GM21526 (cell line): ENCODE results near the gene SERF2.
"Not testable (repeated sequence)": the region's sequence is repeated elsewhere in the genome, so short reads cannot be mapped to it uniquely, and the experiment has no call there.

Experiments
- ATAC-seq: cut with Tn5 transposase; IDR thresholded peaks from one replicate; pipeline ENCODE4 v1.9.1; 2021; ENCODE audit warnings: moderate library complexity; ENCODE audit not compliant: unreplicated experiment, low FRiP score

SERF2 gene

DNA sequence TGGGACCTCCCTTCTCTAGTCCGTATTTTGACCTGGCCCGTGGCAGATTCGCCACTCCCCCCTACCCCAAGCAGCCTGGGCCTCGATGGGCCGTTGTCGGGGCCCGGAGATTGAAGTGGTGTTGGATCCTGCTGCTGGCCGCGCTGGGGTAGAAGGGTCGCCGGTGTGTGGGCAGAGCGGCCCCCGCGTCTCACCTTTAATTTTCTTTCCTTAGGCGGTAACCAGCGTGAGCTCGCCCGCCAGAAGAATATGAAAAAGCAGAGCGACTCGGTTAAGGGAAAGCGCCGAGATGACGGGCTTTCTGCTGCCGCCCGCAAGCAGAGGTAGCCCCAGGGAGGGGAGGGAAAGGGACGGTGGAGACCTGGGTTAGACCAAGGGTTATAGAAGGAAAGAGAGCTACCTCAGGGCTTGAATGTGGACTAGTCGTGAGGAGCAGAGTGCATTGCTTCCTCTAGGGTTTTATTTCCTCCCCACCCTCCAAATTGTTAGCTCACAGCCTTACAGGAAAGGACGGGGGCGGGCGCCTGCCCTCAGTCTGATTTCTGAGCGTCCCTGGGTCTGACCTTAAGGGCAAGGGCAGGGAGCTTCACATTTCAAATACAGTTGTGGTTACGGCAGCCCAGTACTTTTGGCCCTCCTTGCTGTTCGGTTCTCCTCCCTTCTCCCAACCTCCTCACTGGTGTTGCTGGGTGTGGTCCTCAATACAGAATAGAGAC is 799 bp downstream of the SERF2 start:
- ATAC-seq: peak; percentile 6

DNA sequence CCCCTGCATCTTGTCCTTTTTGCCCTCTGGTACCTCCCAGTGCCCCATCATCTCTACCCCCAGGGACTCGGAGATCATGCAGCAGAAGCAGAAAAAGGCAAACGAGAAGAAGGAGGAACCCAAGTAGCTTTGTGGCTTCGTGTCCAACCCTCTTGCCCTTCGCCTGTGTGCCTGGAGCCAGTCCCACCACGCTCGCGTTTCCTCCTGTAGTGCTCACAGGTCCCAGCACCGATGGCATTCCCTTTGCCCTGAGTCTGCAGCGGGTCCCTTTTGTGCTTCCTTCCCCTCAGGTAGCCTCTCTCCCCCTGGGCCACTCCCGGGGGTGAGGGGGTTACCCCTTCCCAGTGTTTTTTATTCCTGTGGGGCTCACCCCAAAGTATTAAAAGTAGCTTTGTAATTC is 1.5 kb downstream of the SERF2 start:
- ATAC-seq: no peak

DNA sequence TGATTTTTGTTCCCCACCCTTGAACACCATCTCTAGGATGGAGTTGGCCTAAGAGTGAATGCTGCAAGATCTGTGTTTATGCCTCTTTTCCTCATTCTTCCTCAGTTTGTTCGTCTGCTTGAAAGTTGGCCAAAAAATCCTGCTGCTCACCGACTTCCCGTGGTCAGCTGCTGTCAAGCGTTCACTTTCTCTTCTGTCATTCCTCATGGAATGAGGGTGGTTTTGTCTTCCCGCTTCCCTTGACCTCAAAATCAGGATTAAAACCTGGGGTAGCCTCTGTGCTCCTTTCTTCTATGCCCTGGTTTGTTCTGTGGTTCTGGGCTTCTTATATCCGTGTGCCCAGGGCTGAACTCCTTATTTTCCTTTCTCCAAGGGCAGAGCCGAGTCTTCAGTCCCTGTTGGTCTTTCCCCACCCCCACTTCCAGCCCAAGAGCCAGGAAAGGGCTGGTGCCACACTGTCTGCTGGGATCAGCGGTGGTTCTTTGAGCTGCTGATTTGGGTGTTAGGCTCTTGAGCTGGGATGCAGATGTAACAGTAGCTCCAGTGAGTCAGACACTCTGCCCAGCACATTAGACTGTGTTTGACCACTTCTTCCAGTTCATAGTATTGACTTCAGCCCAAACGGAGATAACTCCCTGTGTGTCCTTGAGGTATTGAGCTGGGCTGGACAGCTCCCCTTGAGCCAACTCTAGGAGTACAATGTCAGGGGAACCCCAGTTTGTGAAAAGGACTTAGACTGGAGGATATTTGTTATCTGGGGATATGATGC is 2.3 kb downstream of the SERF2 start:
- no peak for ATAC-seq

DNA sequence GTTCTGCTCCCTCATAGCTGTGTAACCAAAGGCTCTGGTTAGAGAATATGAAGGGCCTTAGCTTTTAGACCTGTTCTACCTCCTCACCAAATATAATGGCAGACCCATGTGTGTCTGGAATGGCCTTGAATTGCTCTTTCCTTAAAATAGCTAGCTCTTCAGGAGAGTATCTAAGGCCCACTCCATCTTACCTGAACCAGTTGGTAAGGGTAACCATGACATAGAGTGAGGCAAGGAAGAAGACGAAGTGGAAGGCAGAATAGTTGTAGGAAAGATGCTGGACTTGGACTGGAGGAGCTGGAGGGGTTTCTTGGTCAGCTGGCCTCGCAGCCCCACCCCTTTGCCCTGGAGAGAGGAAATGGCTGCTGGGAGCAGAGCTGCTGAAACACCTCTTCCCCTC is 3.1 kb downstream of the SERF2 start:
- no peak for ATAC-seq

GRCh38 chr15:43795997-43796396 is 3.9 kb downstream of the SERF2 start:
- no peak for ATAC-seq

DNA sequence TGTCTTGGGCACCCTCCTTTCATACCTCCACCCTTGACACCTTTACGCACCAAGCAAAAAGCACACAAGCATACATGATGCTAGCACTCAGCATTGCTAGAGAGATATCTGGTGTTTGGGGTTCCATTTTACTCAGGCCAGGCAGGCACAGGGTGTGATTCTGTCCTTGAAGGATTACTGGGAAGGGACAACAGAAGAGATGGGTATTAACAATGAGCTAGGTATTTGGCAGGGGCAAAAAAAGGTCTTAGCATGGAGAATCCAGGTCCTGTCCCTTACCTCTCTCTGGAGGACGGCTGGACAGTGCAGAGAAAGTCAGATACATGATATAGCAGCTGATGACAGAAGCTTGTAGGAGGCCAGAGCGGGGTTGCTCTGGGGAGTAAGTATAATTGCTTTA is 4.4 kb downstream of the SERF2 start:
- no peak for ATAC-seq

GRCh38 chr15:43799209-43799944 is 7.3 kb downstream of the SERF2 start:
- ATAC-seq: no peak

DNA sequence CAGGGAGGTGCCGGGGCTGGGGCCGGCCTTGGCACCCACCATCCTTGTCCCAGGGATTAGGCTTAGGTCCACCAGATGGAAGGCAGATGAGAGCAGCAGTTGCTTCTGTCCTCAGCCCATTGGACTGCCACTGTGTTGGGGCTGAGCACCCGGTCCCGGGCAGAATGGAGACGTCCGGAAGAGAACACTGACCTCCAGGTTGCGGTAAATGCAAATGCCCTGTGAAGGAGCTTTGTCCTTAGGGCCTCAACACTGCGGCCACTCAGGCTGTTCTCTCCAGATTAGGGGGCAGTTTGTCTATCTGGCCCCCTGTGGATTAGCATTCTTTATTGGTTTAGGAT is 7.8 kb downstream of the SERF2 start, which contains the start of gene SERINC4:
Gene SERINC4 (minus strand): TSS at position 276 of the 341 bp plus-strand sequence. CDS start 234 bp downstream, at position 42.
- no peak for ATAC-seq

GRCh38 chr15:43800286-43801141 is 8.4 kb downstream of the SERF2 start, which contains the start of gene HYPK:
HYPK (plus strand) TSS chr15:43800599; CDS start chr15:43800623, 24 bp downstream.
- peak; percentile 73 for ATAC-seq

DNA sequence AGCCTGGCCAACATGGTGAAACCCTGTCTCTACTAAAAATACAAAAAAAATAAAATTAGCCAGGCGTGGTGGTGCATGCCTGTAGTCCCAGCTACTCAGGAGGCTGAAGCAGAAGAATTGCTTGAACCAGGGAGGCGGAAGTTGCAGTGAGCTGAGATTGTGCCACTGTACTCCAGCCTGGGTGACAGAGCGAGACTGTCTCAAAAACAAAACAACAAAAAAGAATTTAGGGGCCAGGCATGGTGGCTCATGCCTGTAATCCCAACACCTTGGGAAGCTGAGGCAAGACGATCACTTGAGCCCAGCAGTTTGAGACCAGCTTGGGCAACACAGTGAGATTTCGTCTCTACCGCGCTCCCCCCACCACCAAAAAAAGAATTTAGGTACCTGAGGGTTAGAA is 10.6 kb downstream of the SERF2 start:
- not testable (repeated sequence) for ATAC-seq

DNA sequence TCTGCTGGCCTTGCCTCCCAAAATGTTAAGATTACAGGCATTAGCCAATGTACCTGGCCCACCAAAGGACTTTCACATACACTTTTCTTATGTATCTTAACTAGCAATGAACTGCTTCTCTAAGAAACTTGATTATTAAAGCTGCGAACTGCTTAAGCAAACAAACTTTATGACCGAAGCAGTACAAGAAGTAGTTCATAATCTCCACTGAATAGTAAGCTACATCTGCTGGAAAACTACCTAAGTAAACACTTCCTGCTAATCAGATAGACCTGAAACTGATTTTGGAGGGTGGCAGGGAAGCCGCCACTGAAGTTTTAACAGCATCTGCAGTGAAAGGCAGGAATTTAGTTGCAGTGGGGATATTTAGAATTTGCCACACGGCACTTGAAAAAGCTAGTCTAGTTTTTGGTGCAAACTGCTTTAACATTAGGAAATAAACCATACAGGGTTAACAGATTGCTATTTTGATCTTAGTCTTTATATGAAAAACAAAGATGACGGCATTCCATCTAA is 16.4 kb downstream of the SERF2 start:
- ATAC-seq: no peak

- ATAC-seq: peak; percentile 54
These were observed 17.0 kb downstream of the SERF2 start for GRCh38 chr15:43808960-43809678.

DNA sequence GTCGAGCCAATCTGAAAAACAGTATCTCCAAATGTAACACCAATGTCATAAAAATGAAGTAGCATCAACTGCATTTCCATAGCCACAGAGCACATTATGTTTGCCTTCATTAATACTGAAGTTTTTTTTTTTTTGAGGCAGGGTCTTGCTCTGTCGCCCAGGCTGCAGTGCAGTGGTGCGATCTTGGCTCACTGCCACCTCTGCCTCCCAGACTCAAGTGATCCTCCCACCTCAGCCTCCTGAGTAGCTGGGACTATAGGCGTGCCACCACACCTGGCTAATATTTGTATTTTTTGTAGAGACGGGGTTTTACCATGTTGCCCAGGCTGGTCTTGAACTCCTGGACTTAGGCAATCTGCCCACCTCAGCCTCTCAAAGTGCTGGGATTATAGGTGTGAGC is 22.9 kb downstream of the SERF2 start:
- not testable (repeated sequence) for ATAC-seq

- ATAC-seq: no peak
These were observed 29.4 kb downstream of the SERF2 start for GRCh38 chr15:43821505-43821904.

- peak; percentile 61 for ATAC-seq
These were observed 32.5 kb downstream of the SERF2 start, which contains the start of gene MFAP1 for GRCh38 chr15:43824302-43825246. MFAP1 (minus strand) TSS chr15:43824690; CDS start chr15:43824569, 121 bp downstream.

DNA sequence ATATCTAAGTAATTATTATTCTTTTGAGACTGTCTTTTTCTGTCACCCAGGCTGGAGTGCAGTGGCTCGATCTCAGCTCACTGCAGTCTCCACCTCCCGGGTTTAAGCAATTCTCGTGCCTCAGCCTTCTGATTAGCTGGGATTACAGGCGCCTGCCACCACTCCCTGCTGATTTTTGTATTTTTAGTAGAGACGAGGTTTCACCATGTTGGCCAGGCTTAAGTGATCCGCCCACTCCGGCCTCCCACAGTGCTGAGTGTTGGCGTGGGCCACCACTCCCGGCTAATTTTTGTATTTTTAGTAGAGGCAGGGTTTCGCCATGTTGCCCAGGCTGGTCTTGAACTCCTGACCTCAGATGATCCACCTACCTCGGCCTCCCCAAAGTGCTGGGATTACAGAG is 33.2 kb downstream of the SERF2 start:
- not testable (repeated sequence) for ATAC-seq

- no peak for ATAC-seq
These were observed 33.9 kb downstream of the SERF2 start for GRCh38 chr15:43826029-43826507.
